ENCODE results near the gene KIF24. TPM values are rescaled to one million over a fixed set of nuclear protein-coding genes. Genes with fewer than 3 reads are reported as not detected.
"Not testable (repeated sequence)": the region's sequence is repeated elsewhere in the genome, so short reads cannot be mapped to it uniquely, and the experiment has no call there.

Gene KIF24
- total RNA-seq, 1 donor from 2014 or later, result 1.0 TPM

DNA sequence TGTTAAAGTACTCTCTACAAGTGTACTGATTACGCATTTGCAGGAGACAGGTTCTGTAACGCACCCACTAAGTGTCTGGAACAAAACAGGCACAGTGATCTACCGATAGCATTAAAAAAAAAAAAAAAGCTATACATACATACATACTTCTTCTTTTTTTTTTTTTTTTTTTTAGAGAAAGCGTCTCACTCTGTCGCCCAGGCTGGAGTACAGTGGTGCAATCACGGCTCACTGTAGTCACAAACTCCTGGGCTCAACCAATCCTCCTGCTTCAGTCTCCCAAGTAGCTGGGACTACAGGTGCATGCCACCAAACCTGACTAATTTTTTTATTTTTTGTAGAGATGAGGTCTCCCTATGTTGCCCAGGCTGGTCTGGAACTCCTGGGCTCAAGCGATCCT is 7.6 kb downstream of the KIF24 start:
- DNase-seq, result no peak

DNA sequence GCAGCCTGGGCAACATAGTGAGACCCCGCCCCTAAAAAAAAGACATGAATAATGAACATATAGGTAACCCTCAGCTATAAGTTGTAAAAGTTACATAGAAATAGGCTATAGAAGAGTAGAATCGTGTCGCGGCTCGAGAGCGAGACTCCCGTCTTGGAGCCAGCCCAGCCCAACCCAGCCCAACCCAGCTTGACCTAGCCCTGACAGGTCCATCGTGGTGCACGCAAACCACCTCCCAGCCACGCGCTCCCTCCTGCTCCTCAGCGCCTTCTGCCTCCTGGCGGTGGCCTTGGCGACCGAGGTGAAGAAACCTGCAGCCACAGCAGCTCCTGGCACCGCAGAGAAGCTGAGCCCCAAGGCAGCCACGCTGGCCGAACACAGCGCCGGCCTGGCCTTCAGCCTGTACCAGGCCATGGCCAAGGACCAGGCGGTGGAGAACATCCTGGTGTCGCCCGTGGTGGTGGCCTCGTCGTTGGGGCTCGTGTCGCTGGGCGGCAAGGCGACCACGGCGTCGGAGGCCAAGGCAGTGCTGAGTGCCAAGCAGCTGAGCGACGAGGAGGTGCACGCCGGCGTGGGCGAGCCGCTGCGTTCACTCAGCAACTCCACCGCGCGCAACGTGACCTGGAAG is 10.8 kb downstream of the KIF24 start:
- no peak for DNase-seq

DNA sequence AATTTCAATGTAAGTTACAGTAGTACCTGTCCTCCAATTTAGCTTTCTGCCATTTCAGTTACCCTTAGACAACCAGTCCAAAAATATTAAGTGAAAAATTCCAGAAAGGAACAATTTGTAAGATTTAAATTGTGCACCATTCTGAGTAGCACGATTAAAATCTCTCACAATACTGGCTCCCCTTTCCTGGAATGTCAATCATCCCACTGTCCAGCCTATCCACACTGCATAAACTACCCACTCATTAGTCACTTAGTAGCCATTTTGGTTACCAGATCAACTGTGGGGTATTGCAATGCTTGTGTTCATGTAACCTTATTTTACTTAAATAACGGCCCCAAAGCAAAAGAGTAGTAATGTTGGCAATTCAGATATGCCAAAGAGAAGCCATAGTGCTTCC is 11.6 kb downstream of the KIF24 start:
- no peak for DNase-seq

DNA sequence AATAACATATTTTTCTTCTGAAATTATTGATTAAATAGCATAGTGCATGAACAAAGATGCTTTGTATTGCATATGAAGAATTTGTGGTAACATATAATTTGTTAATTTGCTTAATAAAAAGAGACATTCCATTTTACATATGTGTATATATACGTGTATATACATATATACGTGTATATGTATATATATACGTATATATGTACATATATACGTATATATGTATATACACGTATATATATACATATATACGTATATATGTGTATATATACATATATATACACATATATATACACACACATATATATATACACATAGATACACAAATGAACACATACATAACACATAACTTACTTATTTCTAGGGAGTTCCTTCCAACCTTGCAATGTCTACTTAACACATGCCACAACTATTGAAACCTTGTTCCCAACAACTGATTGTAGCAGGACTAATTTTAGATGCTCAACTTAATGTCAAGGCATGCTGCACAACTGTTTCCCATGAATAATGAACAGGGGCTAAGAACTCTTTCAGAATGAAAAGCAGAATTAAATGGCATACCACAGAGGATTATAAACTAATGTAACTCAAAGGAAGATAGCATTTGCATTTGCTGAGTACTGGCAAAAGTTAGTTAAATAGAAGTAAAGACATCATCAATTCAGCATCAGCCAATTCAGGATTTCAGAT is 17.4 kb downstream of the KIF24 start:
- DNase-seq, result no peak

DNA sequence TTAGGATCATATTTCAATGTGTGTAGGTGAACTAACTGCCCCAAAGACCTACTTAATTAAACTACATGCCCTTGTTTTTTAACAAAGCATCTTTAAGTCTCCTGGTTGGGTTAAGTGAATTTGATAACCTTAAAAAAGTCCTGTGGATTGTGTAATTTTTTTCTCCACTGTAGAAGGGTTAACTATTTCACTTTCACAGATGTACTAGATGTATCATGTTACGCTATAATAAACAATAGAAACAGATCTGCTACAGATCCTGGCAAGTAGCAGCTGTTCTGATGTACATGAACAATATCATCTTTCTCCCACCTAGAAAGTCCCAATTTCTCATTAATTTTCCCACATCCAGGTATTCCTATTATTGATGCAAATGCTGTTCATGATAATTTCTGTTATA is 18.9 kb downstream of the KIF24 start:
- no peak for DNase-seq

- DNase-seq, result not testable (repeated sequence)
Measured at GRCh38 chr9:34308316-34308715, 20.8 kb downstream of the KIF24 start.

- DNase-seq, result not testable (repeated sequence)
Measured at GRCh38 chr9:34301064-34301463, 28.0 kb downstream of the KIF24 start.

DNA sequence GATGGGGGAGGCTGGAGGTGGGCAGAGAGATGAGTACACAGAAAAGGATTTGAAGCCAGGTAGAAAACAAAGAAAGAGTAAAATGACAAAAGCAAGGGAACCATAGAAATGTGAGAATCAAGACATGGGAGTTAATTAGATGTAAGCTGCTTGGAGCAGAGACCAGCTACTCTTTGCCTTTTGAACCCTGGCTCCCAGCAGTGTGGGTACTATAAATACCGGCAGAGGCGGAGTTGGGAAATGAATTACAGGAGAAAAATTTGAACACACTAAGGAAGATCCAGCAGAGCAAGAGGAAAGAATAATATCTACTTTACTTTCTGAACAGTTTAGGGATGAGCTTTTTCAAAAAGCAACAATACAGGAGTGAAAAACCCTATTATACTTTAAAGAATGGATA is 36.5 kb downstream of the KIF24 start:
- DNase-seq, result no peak

GRCh38 chr9:34291423-34291822 is 37.6 kb downstream of the KIF24 start:
- DNase-seq, result no peak

- DNase-seq, result no peak
Measured at GRCh38 chr9:34291023-34291422, 38.0 kb downstream of the KIF24 start.

- peak; percentile 7 for DNase-seq
Measured at GRCh38 chr9:34289159-34289558, 39.9 kb downstream of the KIF24 start.

DNA sequence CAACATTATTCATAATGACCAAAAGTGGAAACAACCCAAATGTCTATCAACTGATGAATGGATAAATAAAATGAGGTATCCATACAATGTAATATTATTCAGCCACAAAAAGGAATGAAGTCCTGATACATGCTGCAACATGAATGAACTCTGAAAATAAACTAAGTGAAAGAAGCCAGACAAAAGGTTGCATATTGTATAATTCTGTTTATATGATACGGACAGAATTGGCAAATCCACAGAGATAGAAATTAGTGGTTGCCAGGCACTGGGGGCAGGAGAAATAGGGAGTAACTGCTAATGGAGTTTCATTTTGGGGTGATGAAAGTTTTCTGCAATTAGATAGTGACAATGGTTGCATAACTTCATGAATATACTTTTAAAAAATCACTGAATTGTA is 47.0 kb downstream of the KIF24 start:
- no peak for DNase-seq

- peak; percentile 81 for DNase-seq
Measured at GRCh38 chr9:34279411-34279810, 49.7 kb downstream of the KIF24 start.

Other genes with a start within 250 kb of the KIF24 start
- gene DCAF12, start 202.6 kb downstream of the KIF24 start, total RNA-seq, result 22.3 and 24.4 TPM in 2 replicates
- 22.8 and 28.3 TPM in 2 replicates for gene UBAP1, start 150.2 kb downstream of the KIF24 start, total RNA-seq
- 24.7 and 61.9 TPM in 2 replicates for gene NUDT2, start 301 bp upstream of the KIF24 start, total RNA-seq
- 4.9 and 8.0 TPM in 2 replicates for gene MYORG, start 47.6 kb upstream of the KIF24 start, total RNA-seq
- 9.2 and 14.7 TPM in 2 replicates for gene FAM219A, start 129.3 kb upstream of the KIF24 start, total RNA-seq
- gene DNAI1, start 129.5 kb upstream of the KIF24 start, total RNA-seq, result not detected in 2 replicates
- gene ENHO, start 193.7 kb upstream of the KIF24 start, total RNA-seq, result 0.42 TPM in 1 of 2 replicates, not detected in the other

Measured in dermis blood vessel endothelial cell (primary cell).